H9 (cell line): Measurements from ENCODE around the gene TRIO. TPM values are rescaled to one million over a fixed set of nuclear protein-coding genes. Genes with fewer than 3 reads are reported as not detected.
A peak's percentile ranks its signal among the peaks of the same experiment; 100 is the strongest.

ENCODE experiments used
- DNase-seq: peaks from one replicate; pipeline ENCODE4 v3.0.0-alpha.2; 2017
- H2AFZ ChIP-seq: one replicate; pipeline ENCODE4 v1.6.1; 2013; ENCODE audit warnings: mild to moderate bottlenecking, low read length, control low read depth, moderate library complexity
- H2AK5ac ChIP-seq: 2 replicates; pipeline ENCODE4 v1.6.1; 2013; ENCODE audit warnings: low read length, control low read depth, mixed read lengths; ENCODE audit not compliant: insufficient read length
- H2BK120ac ChIP-seq: one replicate; pipeline ENCODE4 v1.6.1; 2013; ENCODE audit warnings: low read depth, mild to moderate bottlenecking, low read length, control low read depth, inconsistent platforms; ENCODE audit not compliant: poor library complexity, severe bottlenecking
- H2BK12ac ChIP-seq: 2 replicates; pipeline ENCODE4 v1.6.1; 2013; ENCODE audit warnings: low read length, control low read depth, mixed read lengths, low read depth; ENCODE audit not compliant: insufficient read length
- H2BK15ac ChIP-seq: 2 replicates; pipeline ENCODE4 v1.6.1; 2013; ENCODE audit warnings: low read depth, low read length, control low read depth
- H2BK20ac ChIP-seq: one replicate; pipeline ENCODE4 v1.6.1; 2013; ENCODE audit warnings: low read depth, mild to moderate bottlenecking, low read length, control low read depth, inconsistent platforms; ENCODE audit not compliant: poor library complexity, severe bottlenecking
- H2BK5ac ChIP-seq: 2 replicates; pipeline ENCODE4 v1.6.1; 2013; ENCODE audit warnings: low read length, control low read depth, mixed read lengths; ENCODE audit not compliant: insufficient read length
- H3K14ac ChIP-seq: 2 replicates; pipeline ENCODE4 v1.6.1; 2013; ENCODE audit warnings: low read length, control low read depth; ENCODE audit not compliant: insufficient read depth
- H3K18ac ChIP-seq: 2 replicates; pipeline ENCODE4 v1.6.1; 2013; ENCODE audit warnings: low read depth, mild to moderate bottlenecking, mixed read lengths, low read length, control low read depth; ENCODE audit not compliant: insufficient read length
- H3K23ac ChIP-seq: 2 replicates; pipeline ENCODE4 v1.6.1; 2013; ENCODE audit warnings: low read length, control low read depth, mixed read lengths, low read depth; ENCODE audit not compliant: insufficient read length
- H3K23me2 ChIP-seq: 2 replicates; pipeline ENCODE4 v1.6.1; 2013; ENCODE audit warnings: low read depth, mild to moderate bottlenecking, mixed read lengths, low read length, control low read depth; ENCODE audit not compliant: insufficient read length, poor library complexity, severe bottlenecking
- H3K27ac ChIP-seq: 2 replicates; pipeline ENCODE4 v1.5.1; 2013; ENCODE audit warnings: low read length, control low read depth, mixed read lengths, low read depth; ENCODE audit not compliant: insufficient read length
- H3K27me3 ChIP-seq: 2 replicates; pipeline ENCODE4 v1.6.1; 2013; ENCODE audit warnings: low read length, control low read depth, inconsistent platforms; ENCODE audit not compliant: insufficient read depth
- H3K4ac ChIP-seq: 2 replicates; pipeline ENCODE4 v1.6.1; 2013; ENCODE audit warnings: low read depth, mild to moderate bottlenecking, control low read depth, inconsistent platforms, low read length, moderate library complexity
- H3K4me1 ChIP-seq: 2 replicates; pipeline ENCODE4 v1.6.1; 2013; ENCODE audit warnings: low read length, control low read depth, inconsistent platforms; ENCODE audit not compliant: insufficient read depth
- H3K4me2 ChIP-seq: 2 replicates; pipeline ENCODE4 v1.6.1; 2013; ENCODE audit warnings: low read length, control low read depth, mixed read lengths; ENCODE audit not compliant: insufficient read length, insufficient read depth
- H3K56ac ChIP-seq: 2 replicates; pipeline ENCODE4 v1.6.1; 2013; ENCODE audit warnings: low read depth, mild to moderate bottlenecking, mixed read lengths, low read length, control low read depth; ENCODE audit not compliant: insufficient read length
- H3K79me1 ChIP-seq: 2 replicates; pipeline ENCODE4 v1.6.1; 2013; ENCODE audit warnings: low read depth, mild to moderate bottlenecking, moderate library complexity, low read length, control low read depth, inconsistent platforms; ENCODE audit not compliant: insufficient read depth, poor library complexity, severe bottlenecking
- H3K79me2 ChIP-seq: 2 replicates; pipeline ENCODE4 v1.6.1; 2013; ENCODE audit warnings: low read length, control low read depth, inconsistent platforms; ENCODE audit not compliant: insufficient read depth
- H3K9ac ChIP-seq: 2 replicates; pipeline ENCODE4 v1.6.1; 2013; ENCODE audit warnings: low read length, control low read depth, mixed read lengths; ENCODE audit not compliant: insufficient read length; ENCODE audit errors: extremely low read depth
- H3K9me3 ChIP-seq: one replicate; pipeline ENCODE4 v1.6.1; 2013; ENCODE audit warnings: low read depth, low read length, inconsistent platforms; ENCODE audit not compliant: control insufficient read depth
- H3T11ph ChIP-seq: one replicate; pipeline ENCODE4 v1.6.1; 2013; ENCODE audit warnings: mild to moderate bottlenecking, low read length, control low read depth, inconsistent platforms
- H4K20me1 ChIP-seq: one replicate; pipeline ENCODE4 v1.6.1; 2013; ENCODE audit not compliant: control insufficient read depth, insufficient read length, insufficient read depth
- H4K5ac ChIP-seq: 2 replicates; pipeline ENCODE4 v1.6.1; 2013; ENCODE audit warnings: low read depth, mild to moderate bottlenecking, mixed read lengths, low read length, control low read depth; ENCODE audit not compliant: insufficient read length
- H4K8ac ChIP-seq: replicated peaks from 2 replicates; pipeline ENCODE4 v1.6.1; 2013; ENCODE audit warnings: low read length, control low read depth, mixed read lengths, low read depth; ENCODE audit not compliant: insufficient read length
- H4K91ac ChIP-seq: 2 replicates; pipeline ENCODE4 v1.6.1; 2013; ENCODE audit warnings: low read depth, mild to moderate bottlenecking, moderate library complexity, mixed read lengths, low read length, control low read depth; ENCODE audit not compliant: insufficient read length
- H3K27ac Mint-ChIP-seq, 3 experiments: 2 replicates in 2 of 3; 3 replicates in 1 of 3; pipeline ENCODE4 v1.8.0; 2020 to 2021; ENCODE audit warnings: mixed read lengths in 3 of 3, mild to moderate bottlenecking in 1 of 3, moderate library complexity in 1 of 3
- H3K27me3 Mint-ChIP-seq: 2 replicates; pipeline ENCODE4 v1.8.0; 2021; ENCODE audit warnings: low read depth, mild to moderate bottlenecking, moderate library complexity, mixed read lengths
- H3K36me3 Mint-ChIP-seq, 3 experiments: 2 replicates in 2 of 3; 3 replicates in 1 of 3; pipeline ENCODE4 v1.8.0; 2020 to 2021; ENCODE audit warnings: low read depth in 3 of 3, mixed read lengths in 3 of 3; ENCODE audit not compliant: insufficient read depth in 1 of 3
- H3K4me1 Mint-ChIP-seq, 2 experiments: 2 replicates each; pipeline ENCODE4 v1.8.0; 2020; ENCODE audit warnings: mixed read lengths in 2 of 2
- H3K4me3 Mint-ChIP-seq, 2 experiments: 2 replicates in 1 of 2; 3 replicates in 1 of 2; pipeline ENCODE4 v1.8.0; 2020 to 2021; ENCODE audit warnings: mild to moderate bottlenecking in 2 of 2, mixed read lengths in 2 of 2, moderate library complexity in 1 of 2
- H3K9me3 Mint-ChIP-seq, 2 experiments: 2 replicates in 1 of 2; 3 replicates in 1 of 2; pipeline ENCODE4 v1.8.0; 2020; ENCODE audit warnings: mild to moderate bottlenecking in 2 of 2, mixed read lengths in 2 of 2, moderate library complexity in 1 of 2
- WGBS: extraction: QIAGEN DNeasy Blood & Tissue Kit; methylation state at CpG from one replicate; pipeline ENCODE4 v1.1.7; 2013; ENCODE audit warnings: missing lambda C conversion rate, low lambda C conversion rate, mixed read lengths; ENCODE audit not compliant: insufficient read length; ENCODE audit errors: extremely low coverage; 5-methylcytosine and 5-hydroxymethylcytosine counted together
- total RNA-seq: library from RNA; stranded (reverse); gene quantifications from 2 replicates; pipeline ENCODE4 v1.2.1, GENCODE V29; 2021
- TF ChIP-seq, protein P1 (sequence below): fragments of 200-600 bp; sonication (generic); conservative IDR thresholded peaks from 3 replicates; pipeline ENCODE4 v1.8.0; 2021; ENCODE audit warnings: antibody characterized with exemption, mild to moderate bottlenecking

Gene TRIO
- total RNA-seq, 1 experiment from 2014 or later: 87.8 TPM

- Histone ChIP-seq H4K91ac (no peak overlapping the region), H3K9ac (no peak overlapping the region), H2BK5ac (no peak overlapping the region), H3K27me3 (no peaks in the 10 kb centered on the region), H2AK5ac (no peak overlapping the region), H2BK15ac (no peak overlapping the region), H3K14ac (no peak overlapping the region), H3K79me2 (peaks cover 21% of the 10 kb centered on the region; the same call in 1 of the 2 replicates), H3K56ac (no peak overlapping the region), H3T11ph (no peak overlapping the region), H3K4me1 (peaks cover 25% of the 10 kb centered on the region), H4K20me1 (no peaks in the 10 kb centered on the region), H3K9me3 (no peaks in the 10 kb centered on the region), H2BK12ac (no peak overlapping the region), H3K4ac (no peak overlapping the region), H3K27ac (no peak overlapping the region), H3K18ac (no peak overlapping the region), H2BK120ac (no peak overlapping the region), H4K8ac (no peak overlapping the region), H3K23ac (no peak overlapping the region), H3K4me2 (no peak overlapping the region), H2BK20ac (no peak overlapping the region), H2AFZ (no peak overlapping the region), H4K5ac (no peak overlapping the region), H3K79me1 (no peaks in the 10 kb centered on the region), H3K23me2 (no peaks in the 10 kb centered on the region)
- Mint-ChIP-seq H3K36me3 (no peaks in the 10 kb centered on the region), H3K27me3 (no peaks in the 10 kb centered on the region), H3K9me3 (no peaks in the 10 kb centered on the region), H3K4me1 (peaks cover 82% of the 10 kb centered on the region in 2 experiments), H3K27ac (peak overlapping the region in 1 of 3 experiments; percentile 73; a peak in 2 of 7 replicates), H3K4me3 (no peak overlapping the region)
- no CpG with 5 or more reads among the region's 2 CpGs for whole genome bisulfite sequencing
- TF ChIP-seq, protein P1, sequence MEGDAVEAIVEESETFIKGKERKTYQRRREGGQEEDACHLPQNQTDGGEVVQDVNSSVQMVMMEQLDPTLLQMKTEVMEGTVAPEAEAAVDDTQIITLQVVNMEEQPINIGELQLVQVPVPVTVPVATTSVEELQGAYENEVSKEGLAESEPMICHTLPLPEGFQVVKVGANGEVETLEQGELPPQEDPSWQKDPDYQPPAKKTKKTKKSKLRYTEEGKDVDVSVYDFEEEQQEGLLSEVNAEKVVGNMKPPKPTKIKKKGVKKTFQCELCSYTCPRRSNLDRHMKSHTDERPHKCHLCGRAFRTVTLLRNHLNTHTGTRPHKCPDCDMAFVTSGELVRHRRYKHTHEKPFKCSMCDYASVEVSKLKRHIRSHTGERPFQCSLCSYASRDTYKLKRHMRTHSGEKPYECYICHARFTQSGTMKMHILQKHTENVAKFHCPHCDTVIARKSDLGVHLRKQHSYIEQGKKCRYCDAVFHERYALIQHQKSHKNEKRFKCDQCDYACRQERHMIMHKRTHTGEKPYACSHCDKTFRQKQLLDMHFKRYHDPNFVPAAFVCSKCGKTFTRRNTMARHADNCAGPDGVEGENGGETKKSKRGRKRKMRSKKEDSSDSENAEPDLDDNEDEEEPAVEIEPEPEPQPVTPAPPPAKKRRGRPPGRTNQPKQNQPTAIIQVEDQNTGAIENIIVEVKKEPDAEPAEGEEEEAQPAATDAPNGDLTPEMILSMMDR: no peak
- DNase-seq: no peak
Observed at GRCh38 chr5:14263699-14264098, 120.6 kb downstream of the TRIO start.
